HepG2 (cell line): ENCODE measurements around the gene RGPD3. TPM values are rescaled to one million over a fixed set of nuclear protein-coding genes. Genes with fewer than 3 reads are reported as not detected.

ENCODE experiments used
- ATAC-seq: fragments of 200-7000 bp; cut with Tn5 transposase; 3 replicates; pipeline ENCODE4 v1.9.1; 2020; ENCODE audit warnings: mild to moderate bottlenecking, moderate library complexity
- BruUV-seq: library from RNA; stranded (reverse); fragments of 400-500 nt; replicated peaks from 2 replicates; lab custom pipeline; 2021; lab: Mats Ljungman, UMichigan
- CTCF ChIA-PET: fragments of 300-600 bp; formaldehyde crosslinking; extraction: SDS; loops from one replicate; lab custom pipeline; 2021; ENCODE audit warnings: low total read pairs, inconsistent platforms, low intra/inter-chr PET ratio; lab: Yijun Ruan, JAX
- POLR2A ChIA-PET: fragments of 350-600 bp; sonication (Branson Sonifier 250); formaldehyde crosslinking; loops from one replicate; lab custom pipeline; 2020; ENCODE audit warnings: antibody characterized with exemption, inconsistent platforms; lab: Yijun Ruan, JAX
- DNase-seq: peaks from one replicate; pipeline ENCODE4 v3.0.0-alpha.2; 2015; ENCODE audit warnings: low spot score
- FAIRE-seq: peaks from 3 replicates; lab custom pipeline; 2011; peaks lifted over from hg19 to GRCh38; lab: Jason Lieb, UNC
- H2AFZ ChIP-seq: one replicate; pipeline ENCODE4 v1.6.1; 2011; ENCODE audit warnings: low read length, inconsistent platforms
- H3K27ac ChIP-seq: fragments of 300-600 bp; 3 replicates; pipeline ENCODE4 v1.8.0; 2011; ENCODE audit warnings: mixed run types, mild to moderate bottlenecking, mixed read lengths, low read length, inconsistent platforms; ENCODE audit not compliant: insufficient read depth; ENCODE audit errors: extremely low read length
- H3K27me3 ChIP-seq, 2 experiments: fragments of 200-600 bp in 1 of 2; 2 replicates in 1 of 2; 3 replicates in 1 of 2; pipeline versions ENCODE4 v1.6.0 to v1.8.0; 2011; ENCODE audit warnings: low read length in 2 of 2, mild to moderate bottlenecking in 2 of 2, moderate library complexity in 2 of 2, inconsistent platforms in 1 of 2; ENCODE audit not compliant: insufficient read depth in 2 of 2, control insufficient read depth in 1 of 2
- H3K36me3 ChIP-seq, 2 experiments: fragments of 200-600 bp in 1 of 2; replicated peaks in 1 of 2; 2 replicates in 1 of 2; 3 replicates in 1 of 2; pipeline versions ENCODE4 v1.5.1 to v1.8.0; 2011; ENCODE audit warnings: low read length in 2 of 2, inconsistent platforms in 1 of 2; ENCODE audit not compliant: insufficient read depth in 2 of 2, control insufficient read depth in 1 of 2
- H3K4me1 ChIP-seq: 2 replicates; pipeline ENCODE4 v1.5.1; 2012; ENCODE audit warnings: low read length, inconsistent platforms; ENCODE audit not compliant: insufficient read depth
- H3K4me2 ChIP-seq: 2 replicates; pipeline ENCODE4 v1.6.0; 2011; ENCODE audit warnings: low read depth, low read length, inconsistent platforms
- H3K4me3 ChIP-seq, 3 experiments: fragments of 200-600 bp in 1 of 3; sonication (generic), shearing (Covaris generic) in 1 of 3; replicated peaks in 1 of 3; 2 replicates each; pipeline ENCODE4 v1.5.1; 2011 to 2016; ENCODE audit warnings: low read length in 3 of 3, inconsistent platforms in 2 of 3, low read depth in 2 of 3, mild to moderate bottlenecking in 2 of 3, control low read depth in 1 of 3, mixed read lengths in 1 of 3; ENCODE audit not compliant: insufficient read depth in 1 of 3
- H3K79me2 ChIP-seq: one replicate; pipeline ENCODE4 v1.6.1; 2011; ENCODE audit warnings: low read length, inconsistent platforms; ENCODE audit not compliant: insufficient read depth
- H3K9ac ChIP-seq: 2 replicates; pipeline ENCODE4 v1.6.0; 2011; ENCODE audit warnings: mild to moderate bottlenecking, low read depth, low read length, inconsistent platforms; ENCODE audit not compliant: insufficient read depth
- H3K9me3 ChIP-seq: 2 replicates; pipeline ENCODE4 v1.5.1; 2012; ENCODE audit warnings: mild to moderate bottlenecking, low read length
- H4K20me1 ChIP-seq: 2 replicates; pipeline ENCODE4 v1.6.0; 2011; ENCODE audit warnings: inconsistent platforms, mild to moderate bottlenecking, low read length, moderate library complexity; ENCODE audit not compliant: insufficient read depth
- HNF4A ChIP-seq: sonication (generic); formaldehyde crosslinking; IDR thresholded peaks from 2 replicates; pipeline ENCODE4 v1.4.0; 2020; ENCODE audit warnings: missing genetic modification reagents
- MTA3 ChIP-seq: sonication (generic); formaldehyde crosslinking; IDR thresholded peaks from 2 replicates; pipeline ENCODE4 v1.4.0; 2020; ENCODE audit warnings: missing genetic modification reagents
- RFX5 ChIP-seq: IDR thresholded peaks from 2 replicates; pipeline ENCODE4 v1.6.1; 2011; ENCODE audit warnings: low read depth, low read length, improper control_type of control experiment
- SAFB2 ChIP-seq: sonication (generic); formaldehyde crosslinking; IDR thresholded peaks from 2 replicates; pipeline ENCODE4 v1.5.1; 2020; ENCODE audit warnings: missing genetic modification reagents, low read depth, mild to moderate bottlenecking, borderline replicate concordance
- ZNF207 ChIP-seq: fragments of 450-650 bp; IDR thresholded peaks from 2 replicates; pipeline ENCODE4 v1.6.1; 2016; ENCODE audit warnings: antibody characterized with exemption, borderline replicate concordance
- ZNF33B ChIP-seq: sonication (generic); formaldehyde crosslinking; IDR thresholded peaks from 2 replicates; pipeline ENCODE4 v1.5.1; 2020; ENCODE audit warnings: mild to moderate bottlenecking, missing genetic modification reagents
- ZNF605 ChIP-seq: sonication (generic); formaldehyde crosslinking; IDR thresholded peaks from 2 replicates; pipeline ENCODE4 v1.8.0; 2022; ENCODE audit warnings: mild to moderate bottlenecking, missing genetic modification reagents
- ZNF816 ChIP-seq: sonication (generic); formaldehyde crosslinking; IDR thresholded peaks from 2 replicates; pipeline ENCODE4 v1.8.0; 2022; ENCODE audit warnings: missing genetic modification reagents, mild to moderate bottlenecking, borderline replicate concordance
- WGBS: methylation state at CpG from one replicate; pipeline ENCODE4 v1.1.6; 2017; ENCODE audit warnings: low lambda C conversion rate; 5-methylcytosine and 5-hydroxymethylcytosine counted together
- in situ Hi-C: cut with HindIII; loops from 2 replicates; pipeline ENCODE4 v1.10.0; 2017; ENCODE audit warnings: low pct_unique_long_range_greater_than_20kb; ENCODE audit not compliant: extremely low pct_ligation_motif_present
- intact Hi-C: fragments of 100-400 bp; cut with micrococcal nuclease; formaldehyde crosslinking; loops from one replicate; pipeline ENCODE4 v1.10.0; 2022; ENCODE audit not compliant: unreplicated experiment
- polyA plus RNA-seq, 8 experiments: library from polyadenylated mRNA; depleted of rRNA in 3 of 8; stranded (reverse) in 7 of 8; unstranded in 1 of 8; fragments of >200 nt; fragmentation: Illumina TruSeq in 4 of 8; extraction: Trizol in 4 of 8; gene quantifications; 2 replicates each; pipeline versions ENCODE4 v1.2.1 to v1.2.3, GENCODE V29; 2011 to 2016; ENCODE audit warnings: low read depth in 4 of 8, missing spikeins in 1 of 8, mixed read lengths in 1 of 8; ENCODE audit not compliant: insufficient read depth in 1 of 8
- total RNA-seq, 5 experiments: library from RNA; depleted of rRNA; stranded (reverse); fragments of >200 nt; fragmentation: Illumina TruSeq; extraction: Trizol; gene quantifications; 2 replicates each; pipeline ENCODE4 v1.2.3, GENCODE V29; 2016; ENCODE audit warnings: low read depth in 1 of 5
- TF ChIP-seq, protein P1 (sequence below): sonication (generic); formaldehyde crosslinking; IDR thresholded peaks from 2 replicates; pipeline ENCODE4 v1.5.0; 2020; ENCODE audit warnings: mild to moderate bottlenecking, missing genetic modification reagents
- TF ChIP-seq, protein P2 (sequence below): IDR thresholded peaks from 2 replicates; pipeline ENCODE4 v1.6.1; 2012; ENCODE audit warnings: low read length, improper control_type of control experiment
- TF ChIP-seq, protein P3 (sequence below): sonication (generic); formaldehyde crosslinking; IDR thresholded peaks from 2 replicates; pipeline ENCODE4 v1.4.0; 2020; ENCODE audit warnings: mild to moderate bottlenecking, missing genetic modification reagents
- TF ChIP-seq, protein P4 (sequence below): sonication (generic); formaldehyde crosslinking; IDR thresholded peaks from 2 replicates; pipeline ENCODE4 v1.4.0; 2020; ENCODE audit warnings: missing genetic modification reagents

RGPD3 gene
- total and polyA plus RNA-seq, 2 of the 13 experiments (the other 11 are each of a cell fraction or from before 2014, with no cell fraction given) = 0.13 to 0.24 TPM

DNA sequence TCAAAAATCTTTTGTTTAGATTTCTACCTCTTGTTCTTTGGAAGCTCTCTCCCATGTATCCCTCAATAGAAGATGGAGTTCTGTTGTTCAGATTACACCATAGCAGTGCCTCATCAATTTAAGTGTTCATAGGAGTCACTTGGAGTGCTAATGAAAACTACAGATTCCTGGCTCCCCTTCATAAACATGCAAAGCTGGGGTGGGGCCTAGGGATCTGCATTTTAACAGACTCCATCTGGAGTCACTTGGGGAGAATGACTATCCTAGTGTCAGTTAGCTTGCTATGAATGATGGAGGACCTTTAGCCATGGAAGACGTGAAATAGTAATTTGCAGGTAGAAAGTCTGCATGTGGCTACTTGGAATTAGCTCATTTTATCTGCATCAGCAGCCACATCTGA is 105.4 kb downstream of the RGPD3 start (continued):
- TF ChIP-seq, protein P1, sequence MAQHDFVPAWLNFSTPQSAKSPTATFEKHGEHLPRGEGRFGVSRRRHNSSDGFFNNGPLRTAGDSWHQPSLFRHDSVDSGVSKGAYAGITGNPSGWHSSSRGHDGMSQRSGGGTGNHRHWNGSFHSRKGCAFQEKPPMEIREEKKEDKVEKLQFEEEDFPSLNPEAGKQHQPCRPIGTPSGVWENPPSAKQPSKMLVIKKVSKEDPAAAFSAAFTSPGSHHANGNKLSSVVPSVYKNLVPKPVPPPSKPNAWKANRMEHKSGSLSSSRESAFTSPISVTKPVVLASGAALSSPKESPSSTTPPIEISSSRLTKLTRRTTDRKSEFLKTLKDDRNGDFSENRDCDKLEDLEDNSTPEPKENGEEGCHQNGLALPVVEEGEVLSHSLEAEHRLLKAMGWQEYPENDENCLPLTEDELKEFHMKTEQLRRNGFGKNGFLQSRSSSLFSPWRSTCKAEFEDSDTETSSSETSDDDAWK = no peak
- no peak for TF ChIP-seq ZNF605
- no peak for TF ChIP-seq ZNF816 (CRISPR knock-in tag)

DNA sequence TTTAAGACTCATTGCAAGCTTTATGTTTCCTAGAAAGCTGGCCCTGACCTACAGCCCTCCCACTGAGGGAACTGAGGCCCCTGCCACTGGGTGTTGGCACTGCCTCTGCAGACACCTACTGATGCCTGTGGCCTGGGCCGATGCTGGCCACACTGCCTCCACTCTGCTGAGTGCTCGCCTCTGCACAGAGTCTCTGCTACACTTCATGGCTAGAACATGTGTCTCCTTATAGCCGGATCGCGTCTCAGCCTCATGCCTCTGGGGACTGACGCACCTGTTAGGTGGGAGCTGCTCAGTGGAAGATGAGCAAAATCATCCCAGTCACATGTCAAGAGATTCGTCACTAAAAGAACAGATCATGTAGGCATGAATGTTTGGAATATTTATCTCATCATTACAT is 108.7 kb downstream of the RGPD3 start:
- FAIRE-seq (no peak), ATAC-seq (peak; percentile 67), DNase-seq (no peak)
- Histone ChIP-seq H4K20me1 (no peaks in the 10 kb centered on the region), H3K4me1 (0 out of 2 replicates have a peak, but pooled peaks cover 10% of the 10 kb centered on the region), H3K27ac (no peak overlapping the region), H2AFZ (no peak overlapping the region), H3K79me2 (no peaks in the 10 kb centered on the region), H3K36me3 (no peaks in the 10 kb centered on the region), H3K4me3 (no peak overlapping the region), H3K9me3 (no peaks in the 10 kb centered on the region), H3K4me2 (no peak overlapping the region), H3K9ac (no peak overlapping the region), H3K27me3 (peaks cover 0 to 12% of the 10 kb centered on the region in 2 experiments; a peak in 1 of 5 replicates)
- intact Hi-C loops (no loop called here), in situ Hi-C loops (no loop called here)
- ChIA-PET CTCF (no interaction called here), POLR2A (no interaction called here)
- WGBS = 82% methylated on average over 6 of the region's 7 CpGs
- TF ChIP-seq, protein P2, sequence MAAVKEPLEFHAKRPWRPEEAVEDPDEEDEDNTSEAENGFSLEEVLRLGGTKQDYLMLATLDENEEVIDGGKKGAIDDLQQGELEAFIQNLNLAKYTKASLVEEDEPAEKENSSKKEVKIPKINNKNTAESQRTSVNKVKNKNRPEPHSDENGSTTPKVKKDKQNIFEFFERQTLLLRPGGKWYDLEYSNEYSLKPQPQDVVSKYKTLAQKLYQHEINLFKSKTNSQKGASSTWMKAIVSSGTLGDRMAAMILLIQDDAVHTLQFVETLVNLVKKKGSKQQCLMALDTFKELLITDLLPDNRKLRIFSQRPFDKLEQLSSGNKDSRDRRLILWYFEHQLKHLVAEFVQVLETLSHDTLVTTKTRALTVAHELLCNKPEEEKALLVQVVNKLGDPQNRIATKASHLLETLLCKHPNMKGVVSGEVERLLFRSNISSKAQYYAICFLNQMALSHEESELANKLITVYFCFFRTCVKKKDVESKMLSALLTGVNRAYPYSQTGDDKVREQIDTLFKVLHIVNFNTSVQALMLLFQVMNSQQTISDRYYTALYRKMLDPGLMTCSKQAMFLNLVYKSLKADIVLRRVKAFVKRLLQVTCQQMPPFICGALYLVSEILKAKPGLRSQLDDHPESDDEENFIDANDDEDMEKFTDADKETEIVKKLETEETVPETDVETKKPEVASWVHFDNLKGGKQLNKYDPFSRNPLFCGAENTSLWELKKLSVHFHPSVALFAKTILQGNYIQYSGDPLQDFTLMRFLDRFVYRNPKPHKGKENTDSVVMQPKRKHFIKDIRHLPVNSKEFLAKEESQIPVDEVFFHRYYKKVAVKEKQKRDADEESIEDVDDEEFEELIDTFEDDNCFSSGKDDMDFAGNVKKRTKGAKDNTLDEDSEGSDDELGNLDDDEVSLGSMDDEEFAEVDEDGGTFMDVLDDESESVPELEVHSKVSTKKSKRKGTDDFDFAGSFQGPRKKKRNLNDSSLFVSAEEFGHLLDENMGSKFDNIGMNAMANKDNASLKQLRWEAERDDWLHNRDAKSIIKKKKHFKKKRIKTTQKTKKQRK = no peak
- TF ChIP-seq MTA3 (CRISPR knock-in tag) (no peak), RFX5 (no peak), SAFB2 (no peak), HNF4A (CRISPR knock-in tag) (no peak), ZNF207 (no peak), ZNF33B (CRISPR knock-in tag) (no peak)
- TF ChIP-seq, protein P3, sequence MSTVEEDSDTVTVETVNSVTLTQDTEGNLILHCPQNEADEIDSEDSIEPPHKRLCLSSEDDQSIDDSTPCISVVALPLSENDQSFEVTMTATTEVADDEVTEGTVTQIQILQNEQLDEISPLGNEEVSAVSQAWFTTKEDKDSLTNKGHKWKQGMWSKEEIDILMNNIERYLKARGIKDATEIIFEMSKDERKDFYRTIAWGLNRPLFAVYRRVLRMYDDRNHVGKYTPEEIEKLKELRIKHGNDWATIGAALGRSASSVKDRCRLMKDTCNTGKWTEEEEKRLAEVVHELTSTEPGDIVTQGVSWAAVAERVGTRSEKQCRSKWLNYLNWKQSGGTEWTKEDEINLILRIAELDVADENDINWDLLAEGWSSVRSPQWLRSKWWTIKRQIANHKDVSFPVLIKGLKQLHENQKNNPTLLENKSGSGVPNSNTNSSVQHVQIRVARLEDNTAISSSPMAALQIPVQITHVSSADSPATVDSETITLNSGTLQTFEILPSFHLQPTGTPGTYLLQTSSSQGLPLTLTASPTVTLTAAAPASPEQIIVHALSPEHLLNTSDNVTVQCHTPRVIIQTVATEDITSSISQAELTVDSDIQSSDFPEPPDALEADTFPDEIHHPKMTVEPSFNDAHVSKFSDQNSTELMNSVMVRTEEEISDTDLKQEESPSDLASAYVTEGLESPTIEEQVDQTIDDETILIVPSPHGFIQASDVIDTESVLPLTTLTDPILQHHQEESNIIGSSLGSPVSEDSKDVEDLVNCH (CRISPR knock-in tag) = no peak
- TF ChIP-seq, protein P4, sequence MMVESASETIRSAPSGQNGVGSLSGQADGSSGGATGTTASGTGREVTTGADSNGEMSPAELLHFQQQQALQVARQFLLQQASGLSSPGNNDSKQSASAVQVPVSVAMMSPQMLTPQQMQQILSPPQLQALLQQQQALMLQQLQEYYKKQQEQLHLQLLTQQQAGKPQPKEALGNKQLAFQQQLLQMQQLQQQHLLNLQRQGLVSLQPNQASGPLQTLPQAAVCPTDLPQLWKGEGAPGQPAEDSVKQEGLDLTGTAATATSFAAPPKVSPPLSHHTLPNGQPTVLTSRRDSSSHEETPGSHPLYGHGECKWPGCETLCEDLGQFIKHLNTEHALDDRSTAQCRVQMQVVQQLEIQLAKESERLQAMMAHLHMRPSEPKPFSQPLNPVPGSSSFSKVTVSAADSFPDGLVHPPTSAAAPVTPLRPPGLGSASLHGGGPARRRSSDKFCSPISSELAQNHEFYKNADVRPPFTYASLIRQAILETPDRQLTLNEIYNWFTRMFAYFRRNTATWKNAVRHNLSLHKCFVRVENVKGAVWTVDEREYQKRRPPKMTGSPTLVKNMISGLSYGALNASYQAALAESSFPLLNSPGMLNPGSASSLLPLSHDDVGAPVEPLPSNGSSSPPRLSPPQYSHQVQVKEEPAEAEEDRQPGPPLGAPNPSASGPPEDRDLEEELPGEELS (CRISPR knock-in tag) = no peak
- BruUV-seq = no TSS peak
